Body of pancreas (tissue), 4 donors: ENCODE measurements around the gene RAB1A. TPM values are rescaled to one million over a fixed set of nuclear protein-coding genes. Genes with fewer than 3 reads are reported as not detected.
"Not testable (repeated sequence)": the region's sequence is repeated elsewhere in the genome, so short reads cannot be mapped to it uniquely, and the experiment has no call there.

Source experiments
- ATAC-seq: fragments of 150-250 bp; one replicate; pipeline ENCODE4 v1.9.1; 2016
- DNase-seq, 4 donors: peaks; one replicate each; pipeline ENCODE4 v3.0.0-alpha.2; 2019
- H3K27ac ChIP-seq, 4 donors: fragments of 200-600 bp; sonication (generic); 1 replicate in 3 of 4; 2 replicates in 1 of 4; pipeline versions ENCODE4 v1.5.1 to v1.6.1; 2016 to 2019; ENCODE audit warnings: mild to moderate bottlenecking in 1 of 4, mixed read lengths in 1 of 4, moderate library complexity in 1 of 4
- H3K27me3 ChIP-seq, 2 donors: fragments of 200-600 bp; sonication (generic); one replicate each; pipeline ENCODE4 v1.6.0; 2016; ENCODE audit warnings: mild to moderate bottlenecking in 1 of 2
- H3K36me3 ChIP-seq, 2 donors: fragments of 200-600 bp; sonication (generic); replicated peaks in 1 of 2; 2 replicates each; pipeline ENCODE4 v1.5.1; 2016; ENCODE audit warnings: low read depth in 2 of 2; ENCODE audit not compliant: insufficient read depth in 1 of 2
- H3K4me1 ChIP-seq: fragments of 200-600 bp; sonication (generic); one replicate; pipeline ENCODE4 v1.6.0; 2016
- H3K4me3 ChIP-seq, 2 donors: fragments of 200-600 bp; sonication (generic); 1 replicate in 1 of 2; 2 replicates in 1 of 2; pipeline ENCODE4 v1.5.1; 2016 to 2019
- H3K9me3 ChIP-seq, 3 donors: fragments of 200-600 bp; sonication (generic); 1 replicate in 2 of 3; 2 replicates in 1 of 3; pipeline ENCODE4 v1.5.1; 2016
- POLR2A ChIP-seq, 3 donors: fragments of 450-650 bp; IDR thresholded peaks; one replicate each; pipeline ENCODE4 v1.6.1; 2016; ENCODE audit warnings: antibody characterized with exemption in 3 of 3, mild to moderate bottlenecking in 2 of 3
- WGBS, 2 donors: methylation state at CpG; one replicate each; pipeline ENCODE4 v1.1.5; 2017; 5-methylcytosine and 5-hydroxymethylcytosine counted together
- intact Hi-C: fragments of 100-400 bp; cut with DNase I; formaldehyde crosslinking; loops from one replicate; pipeline ENCODE4 v1.15.1; 2023
- total RNA-seq, 2 donors: library from RNA; depleted of rRNA; stranded (reverse); fragments of >200 nt; gene quantifications; one replicate each; pipeline ENCODE4 v1.1.0, GENCODE V29; 2016
- TF ChIP-seq, protein P1 (sequence below), 7 experiments: fragments of 450-650 bp in 4 of 7; fragments of 200-600 bp in 3 of 7; sonication (generic) in 3 of 7; IDR thresholded peaks; one replicate each; pipeline ENCODE4 v1.5.1; 2016 to 2019; ENCODE audit warnings: antibody characterized with exemption in 7 of 7

The RAB1A gene
- total RNA-seq, 2 donors from 2014 or later = 43.2 to 53.7 TPM

DNA sequence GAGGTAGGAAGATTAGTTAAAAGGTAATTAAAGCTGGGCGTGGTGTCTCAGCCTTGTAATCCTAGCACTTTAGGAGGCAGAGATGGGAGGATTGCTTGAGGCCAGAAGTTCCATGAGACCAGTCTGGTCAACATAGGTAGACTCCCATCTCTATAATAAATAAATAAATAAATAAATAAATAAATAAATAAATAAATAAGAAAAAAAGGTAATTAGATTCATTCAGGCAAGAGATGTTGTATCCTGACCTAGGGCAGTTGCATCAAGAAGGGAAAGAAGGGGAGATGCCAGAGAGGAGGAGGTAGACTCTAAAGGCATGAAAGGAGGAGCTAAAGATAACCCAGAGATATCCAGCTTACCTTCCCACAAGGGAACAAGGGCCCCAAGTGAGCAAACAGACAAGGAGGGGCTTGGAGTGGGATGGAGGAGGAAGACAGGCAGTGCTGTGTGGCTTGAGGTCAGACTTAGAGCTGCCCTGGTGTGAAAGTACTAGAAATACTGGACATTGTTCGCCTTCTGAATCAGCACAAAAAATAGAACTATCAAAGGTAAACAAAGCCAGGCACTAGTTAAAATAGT, 7.4 kb upstream of the RAB1A start:
- Histone ChIP-seq H3K4me3 (no peak overlapping the region), H3K27ac (no peak overlapping the region), H3K9me3 (no peaks in the 10 kb centered on the region), H3K27me3 (no peaks in the 10 kb centered on the region), H3K4me1 (no peaks in the 10 kb centered on the region), H3K36me3 (no peaks in the 10 kb centered on the region)
- TF ChIP-seq, protein P1, sequence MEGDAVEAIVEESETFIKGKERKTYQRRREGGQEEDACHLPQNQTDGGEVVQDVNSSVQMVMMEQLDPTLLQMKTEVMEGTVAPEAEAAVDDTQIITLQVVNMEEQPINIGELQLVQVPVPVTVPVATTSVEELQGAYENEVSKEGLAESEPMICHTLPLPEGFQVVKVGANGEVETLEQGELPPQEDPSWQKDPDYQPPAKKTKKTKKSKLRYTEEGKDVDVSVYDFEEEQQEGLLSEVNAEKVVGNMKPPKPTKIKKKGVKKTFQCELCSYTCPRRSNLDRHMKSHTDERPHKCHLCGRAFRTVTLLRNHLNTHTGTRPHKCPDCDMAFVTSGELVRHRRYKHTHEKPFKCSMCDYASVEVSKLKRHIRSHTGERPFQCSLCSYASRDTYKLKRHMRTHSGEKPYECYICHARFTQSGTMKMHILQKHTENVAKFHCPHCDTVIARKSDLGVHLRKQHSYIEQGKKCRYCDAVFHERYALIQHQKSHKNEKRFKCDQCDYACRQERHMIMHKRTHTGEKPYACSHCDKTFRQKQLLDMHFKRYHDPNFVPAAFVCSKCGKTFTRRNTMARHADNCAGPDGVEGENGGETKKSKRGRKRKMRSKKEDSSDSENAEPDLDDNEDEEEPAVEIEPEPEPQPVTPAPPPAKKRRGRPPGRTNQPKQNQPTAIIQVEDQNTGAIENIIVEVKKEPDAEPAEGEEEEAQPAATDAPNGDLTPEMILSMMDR (IDR thresholded peaks at IDR 0.05) = no peak
- TF ChIP-seq POLR2A (IDR thresholded peaks at IDR 0.05) = no peak
- ATAC-seq (no peak), DNase-seq (no peak)
- intact Hi-C loops = no loop called here
- WGBS, 2 donors = 81 to 97% methylated on average over 2 of the region's 2 CpGs

DNA sequence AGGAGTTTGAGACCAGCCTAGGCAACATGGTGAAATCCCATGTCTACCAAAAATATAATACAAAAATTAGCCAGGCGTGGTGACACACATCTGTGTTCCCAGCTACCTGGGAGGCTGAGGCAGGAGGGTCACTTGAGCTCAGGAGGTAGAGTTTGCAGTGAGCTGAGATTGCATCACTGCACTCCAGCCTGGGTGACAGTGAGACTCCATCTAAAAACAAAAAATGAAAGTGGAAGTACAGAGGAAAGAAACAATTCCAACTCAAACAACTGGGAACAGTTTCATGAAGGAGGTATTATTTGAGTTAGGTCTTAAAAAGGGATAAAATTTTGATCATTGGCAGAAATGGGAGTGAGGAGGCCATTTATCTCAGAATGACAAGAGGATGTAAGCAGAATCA, 6.3 kb upstream of the RAB1A start:
- Histone ChIP-seq H3K27me3 (no peaks in the 10 kb centered on the region), H3K4me3 (no peak overlapping the region), H3K27ac (no peak overlapping the region), H3K36me3 (no peaks in the 10 kb centered on the region), H3K9me3 (no peaks in the 10 kb centered on the region), H3K4me1 (no peaks in the 10 kb centered on the region)
- no peak for TF ChIP-seq POLR2A (IDR thresholded peaks at IDR 0.05)
- TF ChIP-seq, protein P1 (IDR thresholded peaks at IDR 0.05) = no peak
- DNase-seq (no peak), ATAC-seq (no peak)
- intact Hi-C loops = no loop called here
- 76 to 86% methylated on average over 1 of the region's 1 CpG for WGBS, 2 donors

DNA sequence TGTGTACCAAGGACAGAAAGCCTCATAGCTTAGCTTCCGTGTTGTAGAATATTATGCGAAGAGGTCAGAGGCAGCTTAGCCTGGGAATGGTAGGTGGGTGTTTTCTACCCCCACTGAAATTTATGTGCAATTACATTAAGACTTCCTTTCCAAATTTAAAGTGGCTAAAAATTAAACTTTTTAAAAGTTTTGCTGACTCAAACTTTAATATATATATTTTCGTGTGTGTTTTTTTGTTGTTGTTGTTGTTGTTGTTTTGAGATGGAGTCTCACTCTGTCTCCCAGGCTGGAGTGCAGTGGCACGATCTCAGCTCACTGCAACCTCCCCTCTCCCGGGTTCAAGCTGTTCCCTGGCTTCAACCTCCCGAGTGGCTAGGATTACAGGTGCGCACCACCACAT, 4.3 kb upstream of the RAB1A start:
- Histone ChIP-seq H3K27ac (no peak overlapping the region), H3K4me1 (peaks cover 6% of the 10 kb centered on the region), H3K36me3 (no peaks in the 10 kb centered on the region), H3K9me3 (no peaks in the 10 kb centered on the region), H3K27me3 (no peaks in the 10 kb centered on the region), H3K4me3 (no peak overlapping the region)
- DNase-seq (no peak), ATAC-seq (no peak)
- intact Hi-C loops = no loop called here
- TF ChIP-seq POLR2A (IDR thresholded peaks at IDR 0.05) = no peak
- TF ChIP-seq, protein P1 (IDR thresholded peaks at IDR 0.05) = no peak
- 83 to 86% methylated on average over 7 of the region's 7 CpGs for WGBS, 2 donors

DNA sequence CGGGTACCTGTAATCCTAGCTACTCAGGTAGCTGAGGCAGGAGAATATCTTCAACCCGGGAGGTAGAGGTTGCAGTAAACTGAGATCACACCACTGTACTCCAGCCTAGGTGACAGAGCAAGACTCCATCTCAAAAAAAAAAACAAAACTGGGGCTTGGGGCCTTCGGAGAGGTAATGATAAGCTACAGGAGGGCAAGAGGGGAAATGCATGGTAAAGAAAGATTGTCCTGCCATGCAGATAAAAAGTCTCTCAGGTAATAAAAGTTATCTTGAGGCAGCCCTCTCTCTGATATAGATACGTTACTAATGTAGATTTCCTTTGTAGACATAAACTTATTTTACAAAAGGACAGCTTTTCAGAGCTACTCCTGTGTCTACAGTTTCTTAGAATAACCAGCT, 3.7 kb upstream of the RAB1A start:
- 56 to 57% methylated on average over 4 of the region's 4 CpGs for WGBS, 2 donors
- no peak for DNase-seq
- Histone ChIP-seq H3K9me3 (no peaks in the 10 kb centered on the region), H3K27me3 (no peaks in the 10 kb centered on the region), H3K4me3 (no peak overlapping the region), H3K27ac (no peak overlapping the region), H3K4me1 (peaks cover 6% of the 10 kb centered on the region), H3K36me3 (no peaks in the 10 kb centered on the region)
- intact Hi-C loops = no loop called here
- no peak for ATAC-seq
- no peak for TF ChIP-seq POLR2A (IDR thresholded peaks at IDR 0.05)
- TF ChIP-seq, protein P1 (IDR thresholded peaks at IDR 0.05) = no peak

DNA sequence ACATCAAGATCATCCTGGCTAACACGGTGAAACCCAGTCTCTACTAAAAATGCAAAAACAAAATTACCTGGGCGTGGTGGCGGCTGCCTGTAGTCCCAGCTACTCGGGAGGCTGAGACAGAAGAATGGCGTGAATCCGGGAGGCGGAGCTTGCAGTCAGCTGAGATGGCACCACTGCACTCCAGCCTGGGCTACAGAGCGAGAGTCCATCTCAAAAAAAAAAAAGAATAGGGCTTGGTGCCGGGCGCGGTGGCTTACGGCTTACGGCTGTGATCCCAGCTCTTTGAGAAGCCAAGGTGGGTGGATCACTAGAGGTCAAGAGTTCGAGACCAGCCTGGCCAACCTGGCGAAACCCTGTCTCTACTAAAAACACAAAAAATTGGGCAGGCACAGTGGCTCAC, 3.0 kb upstream of the RAB1A start:
- H3K9me3 ChIP-seq, H3K4me3 ChIP-seq, intact Hi-C loops, H3K36me3 ChIP-seq, DNase-seq, H3K27me3 ChIP-seq, ATAC-seq, H3K27ac ChIP-seq: not testable (repeated sequence)
- peaks cover 12% of the 10 kb centered on the region for H3K4me1 ChIP-seq
- 84 to 95% methylated on average over 15 of the region's 15 CpGs for WGBS, 2 donors
